HFF-Myc (cell line): ENCODE data around the gene SPESP1.

Source experiments
- DNase-seq: peaks from one replicate; pipeline ENCODE4 v3.0.0-alpha.2; 2011; ENCODE audit warnings: low read depth; ENCODE audit errors: extremely low read depth
- H3K4me3 ChIP-seq: replicated peaks from 2 replicates; pipeline ENCODE4 v1.5.1; 2011; ENCODE audit warnings: low read depth, mild to moderate bottlenecking, control low read depth, low read length
- TF ChIP-seq, protein P1 (sequence below): IDR thresholded peaks from 2 replicates; pipeline ENCODE4 v1.5.1; 2012; ENCODE audit warnings: mild to moderate bottlenecking, low read depth, low read length, control low read depth; ENCODE audit errors: missing control alignments

SPESP1 gene

DNA sequence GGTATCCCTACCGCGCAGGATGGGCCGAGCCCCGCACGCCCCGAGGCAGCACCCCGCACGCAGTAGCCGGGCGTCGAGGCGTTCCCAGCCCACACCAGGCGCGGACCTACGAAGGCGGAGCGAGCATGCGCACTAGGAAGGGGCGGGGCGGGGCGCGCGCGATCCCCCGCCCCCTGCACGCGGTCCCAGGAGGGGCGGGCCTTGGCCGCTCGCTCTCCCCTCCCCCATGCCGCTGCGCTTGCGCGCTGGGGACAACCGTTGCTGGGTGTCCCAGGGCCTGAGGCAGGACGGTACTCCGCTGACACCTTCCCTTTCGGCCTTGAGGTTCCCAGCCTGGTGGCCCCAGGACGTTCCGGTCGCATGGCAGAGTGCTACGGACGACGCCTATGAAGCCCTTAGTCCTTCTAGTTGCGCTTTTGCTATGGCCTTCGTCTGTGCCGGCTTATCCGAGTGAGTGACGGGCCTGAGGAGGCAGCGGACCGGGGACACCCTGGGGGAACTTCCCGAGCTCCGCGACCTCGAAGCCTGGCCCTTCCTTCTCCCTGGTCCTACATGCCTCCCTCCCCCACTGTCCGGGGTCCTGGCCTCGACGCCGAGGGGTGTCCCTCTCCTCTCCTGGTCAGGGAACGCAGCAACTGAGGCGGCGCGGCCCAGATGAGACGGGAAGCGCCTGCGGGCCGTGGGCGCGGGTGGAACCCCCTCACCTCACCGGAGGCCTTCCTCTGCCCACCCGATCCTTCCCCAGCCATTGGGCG, at the start of gene SPESP1:
TSS of gene SPESP1 (plus strand) at position 258 of the 755 bp plus-strand sequence. CDS start at position 387, 129 bp downstream.
- peak; percentile 15 for DNase-seq

DNA sequence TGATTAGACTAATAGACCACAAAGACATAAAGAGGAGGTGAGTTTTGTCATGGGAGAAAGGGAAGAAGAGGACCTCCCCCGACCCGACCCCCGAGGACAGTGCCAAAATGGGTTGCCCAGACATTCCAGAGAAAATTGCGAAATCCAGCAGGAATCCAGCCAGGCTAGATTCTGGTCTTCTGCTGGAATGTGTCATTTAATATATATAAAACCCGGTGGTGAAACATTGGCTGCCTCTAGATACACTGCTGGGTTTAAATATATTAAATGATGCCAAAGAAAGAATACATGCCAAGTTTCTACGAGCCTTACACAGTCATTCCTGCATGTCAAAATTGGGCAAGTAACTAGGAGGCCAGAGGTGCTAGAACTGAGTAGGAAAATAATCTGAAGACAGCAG, 45.3 kb upstream of the SPESP1 start:
- no peak for DNase-seq
- no peak overlapping the region for H3K4me3 ChIP-seq
- TF ChIP-seq, protein P1, sequence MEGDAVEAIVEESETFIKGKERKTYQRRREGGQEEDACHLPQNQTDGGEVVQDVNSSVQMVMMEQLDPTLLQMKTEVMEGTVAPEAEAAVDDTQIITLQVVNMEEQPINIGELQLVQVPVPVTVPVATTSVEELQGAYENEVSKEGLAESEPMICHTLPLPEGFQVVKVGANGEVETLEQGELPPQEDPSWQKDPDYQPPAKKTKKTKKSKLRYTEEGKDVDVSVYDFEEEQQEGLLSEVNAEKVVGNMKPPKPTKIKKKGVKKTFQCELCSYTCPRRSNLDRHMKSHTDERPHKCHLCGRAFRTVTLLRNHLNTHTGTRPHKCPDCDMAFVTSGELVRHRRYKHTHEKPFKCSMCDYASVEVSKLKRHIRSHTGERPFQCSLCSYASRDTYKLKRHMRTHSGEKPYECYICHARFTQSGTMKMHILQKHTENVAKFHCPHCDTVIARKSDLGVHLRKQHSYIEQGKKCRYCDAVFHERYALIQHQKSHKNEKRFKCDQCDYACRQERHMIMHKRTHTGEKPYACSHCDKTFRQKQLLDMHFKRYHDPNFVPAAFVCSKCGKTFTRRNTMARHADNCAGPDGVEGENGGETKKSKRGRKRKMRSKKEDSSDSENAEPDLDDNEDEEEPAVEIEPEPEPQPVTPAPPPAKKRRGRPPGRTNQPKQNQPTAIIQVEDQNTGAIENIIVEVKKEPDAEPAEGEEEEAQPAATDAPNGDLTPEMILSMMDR: no peak

More for the DNA sequence above, at the start of gene SPESP1:
- TF ChIP-seq, protein P1: no peak
- peak within 1 kb of the TSS; percentile 53 for H3K4me3 ChIP-seq

DNA sequence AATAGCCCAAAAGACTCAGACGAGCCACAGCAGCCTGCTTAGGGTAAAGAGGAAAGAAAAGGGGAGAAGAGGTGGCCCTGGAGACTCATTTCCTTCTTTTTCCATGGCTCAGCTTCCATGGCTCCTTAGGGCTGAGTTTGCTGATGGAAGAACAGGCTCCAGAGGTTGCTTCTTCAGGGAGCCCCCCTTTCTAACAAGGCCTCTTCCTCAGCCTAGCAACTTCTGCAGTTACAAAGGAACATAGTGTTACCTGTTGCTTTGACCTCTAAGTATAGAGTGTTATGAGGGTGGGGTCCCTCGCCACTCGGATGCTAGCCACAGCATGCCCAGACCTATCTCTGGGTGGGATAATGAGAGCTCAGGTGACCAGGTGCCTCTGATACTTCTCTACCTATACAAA, 43.2 kb upstream of the SPESP1 start:
- H3K4me3 ChIP-seq: no peak overlapping the region
- TF ChIP-seq, protein P1: no peak
- DNase-seq: no peak

DNA sequence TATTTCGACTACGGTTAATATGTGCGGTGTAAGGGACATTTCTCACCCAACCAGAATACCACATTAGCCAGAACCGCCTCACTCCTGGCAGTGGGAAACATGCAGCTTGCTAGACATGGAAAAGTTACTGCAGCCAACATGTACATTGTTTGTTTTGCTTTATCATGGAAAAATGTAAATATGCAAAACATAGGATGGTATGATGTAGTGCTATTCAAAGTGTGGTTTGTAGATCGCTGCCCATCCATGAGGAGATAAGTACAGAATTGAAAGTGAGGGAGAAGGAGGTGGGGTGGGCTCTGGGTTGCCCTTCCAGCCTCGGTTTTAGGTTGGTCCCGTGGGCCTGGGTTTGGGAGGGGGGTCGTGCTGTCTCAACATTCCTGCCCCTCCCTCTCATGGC, 42.5 kb upstream of the SPESP1 start:
- TF ChIP-seq, protein P1: no peak
- no peak overlapping the region for H3K4me3 ChIP-seq
- DNase-seq: no peak

DNA sequence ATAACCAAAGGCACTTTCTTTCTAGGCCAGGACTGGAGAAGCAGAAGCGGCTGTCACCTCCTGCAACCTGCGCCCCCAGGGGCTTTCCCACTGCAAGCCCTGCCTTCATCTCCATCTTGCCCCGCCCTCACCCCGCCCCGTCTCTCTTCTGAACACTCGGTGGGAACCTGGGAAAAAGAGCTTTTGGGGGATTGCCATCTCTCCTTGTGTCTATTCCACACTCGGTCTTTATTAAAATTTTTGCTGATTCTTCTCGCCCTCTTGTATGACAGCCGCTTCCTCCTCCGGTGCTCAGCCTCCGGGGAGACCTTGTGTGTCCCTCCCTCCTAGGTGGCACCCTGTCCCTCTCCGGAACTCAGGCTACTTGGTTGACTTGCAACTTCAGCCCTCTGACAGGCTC, 41.9 kb upstream of the SPESP1 start:
- TF ChIP-seq, protein P1: no peak
- no peak overlapping the region for H3K4me3 ChIP-seq
- DNase-seq: no peak

DNA sequence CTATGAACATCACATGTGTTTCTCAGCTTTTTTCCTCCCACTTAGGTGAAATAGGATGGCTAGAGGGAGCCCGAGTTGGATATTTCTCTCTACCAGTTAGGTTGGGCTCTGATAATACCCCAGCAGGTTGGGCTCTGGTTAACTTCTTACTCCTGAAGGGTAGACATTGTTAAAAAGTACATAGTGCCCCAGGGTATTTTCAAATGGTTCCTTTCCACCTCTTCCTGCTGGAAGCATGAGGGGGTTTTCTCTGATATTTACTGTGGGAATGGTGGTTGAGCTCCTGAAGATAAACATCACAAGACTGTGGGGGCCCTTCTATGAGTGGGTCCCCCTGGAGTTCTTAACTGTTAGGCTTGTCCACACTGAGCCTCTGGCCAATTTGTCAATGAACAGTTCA, 36.1 kb upstream of the SPESP1 start:
- TF ChIP-seq, protein P1: no peak

More for the DNA sequence above, 36.1 kb upstream of the SPESP1 start:
- no peak for DNase-seq
- H3K4me3 ChIP-seq: no peak overlapping the region
